GM10266 (cell line): ENCODE data around the gene LYRM9.
"Not testable (repeated sequence)": the region's sequence is repeated elsewhere in the genome, so short reads cannot be mapped to it uniquely, and the experiment has no call there.

Experiments
- DNase-seq: peaks from one replicate; pipeline ENCODE4 v3.0.0; 2012; ENCODE audit errors: extremely low spot score
- TF ChIP-seq, protein P1 (sequence below): IDR thresholded peaks from 2 replicates; pipeline ENCODE4 v1.5.1; 2012; ENCODE audit warnings: mild to moderate bottlenecking, low read depth; ENCODE audit not compliant: control insufficient read depth, insufficient read depth; ENCODE audit errors: missing control alignments

LYRM9 gene

DNA sequence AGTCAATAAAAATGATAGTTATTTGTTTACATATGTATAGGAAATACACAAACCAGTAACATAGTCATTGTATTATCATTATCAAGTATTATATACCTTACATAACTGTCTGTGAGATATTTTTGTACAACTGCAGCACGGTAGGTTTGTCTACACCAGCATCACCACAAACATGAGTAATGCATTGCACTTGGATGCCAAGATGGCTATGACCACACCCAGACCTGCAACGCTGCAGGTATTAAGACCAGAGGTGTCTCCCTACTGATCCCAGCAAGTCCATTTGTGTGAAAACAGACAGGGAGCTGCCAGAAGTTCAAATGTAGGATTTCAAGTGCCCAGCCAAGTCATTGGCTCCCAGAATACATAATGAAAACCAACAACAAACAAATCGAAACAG, 58.6 kb downstream of the LYRM9 start:
- TF ChIP-seq, protein P1, sequence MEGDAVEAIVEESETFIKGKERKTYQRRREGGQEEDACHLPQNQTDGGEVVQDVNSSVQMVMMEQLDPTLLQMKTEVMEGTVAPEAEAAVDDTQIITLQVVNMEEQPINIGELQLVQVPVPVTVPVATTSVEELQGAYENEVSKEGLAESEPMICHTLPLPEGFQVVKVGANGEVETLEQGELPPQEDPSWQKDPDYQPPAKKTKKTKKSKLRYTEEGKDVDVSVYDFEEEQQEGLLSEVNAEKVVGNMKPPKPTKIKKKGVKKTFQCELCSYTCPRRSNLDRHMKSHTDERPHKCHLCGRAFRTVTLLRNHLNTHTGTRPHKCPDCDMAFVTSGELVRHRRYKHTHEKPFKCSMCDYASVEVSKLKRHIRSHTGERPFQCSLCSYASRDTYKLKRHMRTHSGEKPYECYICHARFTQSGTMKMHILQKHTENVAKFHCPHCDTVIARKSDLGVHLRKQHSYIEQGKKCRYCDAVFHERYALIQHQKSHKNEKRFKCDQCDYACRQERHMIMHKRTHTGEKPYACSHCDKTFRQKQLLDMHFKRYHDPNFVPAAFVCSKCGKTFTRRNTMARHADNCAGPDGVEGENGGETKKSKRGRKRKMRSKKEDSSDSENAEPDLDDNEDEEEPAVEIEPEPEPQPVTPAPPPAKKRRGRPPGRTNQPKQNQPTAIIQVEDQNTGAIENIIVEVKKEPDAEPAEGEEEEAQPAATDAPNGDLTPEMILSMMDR = no peak
- DNase-seq = no peak

DNA sequence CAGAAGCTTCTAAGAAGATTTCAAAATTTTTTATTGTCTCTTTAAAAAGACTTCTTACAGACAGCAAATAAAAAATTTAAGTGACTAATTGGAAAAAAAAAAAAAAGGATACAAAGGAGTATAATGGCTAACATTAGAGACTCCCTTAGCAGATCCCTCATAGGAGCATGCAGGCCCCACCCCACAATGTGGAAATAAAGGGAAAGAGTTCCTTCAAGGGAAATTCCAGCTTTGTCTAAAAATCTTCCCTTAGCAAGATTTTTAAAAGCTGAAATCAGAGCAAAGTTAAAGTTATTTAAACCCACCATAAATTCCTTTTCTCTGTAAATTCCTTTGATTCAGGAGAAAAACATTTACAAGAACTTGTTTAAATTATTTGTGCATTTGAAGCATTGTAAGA, 60.3 kb downstream of the LYRM9 start:
- no peak for DNase-seq
- TF ChIP-seq, protein P1 = no peak

DNA sequence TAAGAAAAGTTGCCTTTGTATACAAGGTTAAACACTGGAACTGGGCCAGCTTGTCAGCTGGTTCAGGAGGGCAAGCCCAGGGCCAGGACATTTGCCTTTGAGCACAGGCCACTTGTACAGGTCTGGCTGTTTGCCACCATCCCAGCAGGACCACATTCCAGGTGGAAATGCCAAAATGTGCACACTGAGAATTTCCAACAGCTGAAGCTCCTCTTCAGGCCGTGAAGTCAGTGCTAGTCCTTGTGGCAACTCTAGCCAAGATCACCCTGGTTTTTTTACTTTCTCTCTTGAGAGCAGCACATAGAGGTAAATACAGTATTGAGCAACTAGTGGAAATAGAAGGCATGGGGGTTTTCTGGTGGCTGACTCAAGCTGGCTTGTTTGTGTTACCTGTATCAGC, 63.3 kb downstream of the LYRM9 start:
- DNase-seq = not testable (repeated sequence)

DNA sequence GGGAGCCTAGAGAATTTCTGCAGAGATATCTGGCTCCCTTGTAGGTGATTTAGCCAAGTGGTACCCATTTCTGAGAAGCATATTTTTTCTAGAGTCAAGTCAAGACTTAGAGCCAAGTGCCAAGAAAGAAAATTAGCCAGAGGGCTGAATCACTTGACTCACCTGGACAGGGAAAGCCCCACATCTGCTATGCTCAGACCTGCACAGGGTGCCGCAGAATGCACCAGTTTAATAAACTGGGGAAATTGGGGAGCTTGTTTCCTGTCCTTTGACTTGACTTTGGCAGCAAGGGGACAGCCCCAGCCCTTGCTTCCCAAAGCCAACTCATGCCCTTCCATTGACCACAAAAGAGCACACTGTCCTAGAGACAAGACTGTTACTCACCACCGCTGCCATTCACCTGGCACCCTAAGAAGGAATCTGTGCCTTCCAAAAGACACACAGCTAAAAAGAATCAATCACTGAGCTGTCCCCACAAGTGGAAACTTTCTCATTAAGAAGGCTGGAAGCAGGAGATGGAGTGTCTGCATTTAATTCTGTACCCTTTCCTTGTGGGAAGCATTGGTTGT, 63.9 kb downstream of the LYRM9 start:
- not testable (repeated sequence) for DNase-seq
